ENCODE measurements around the gene ATXN7. TPM values are rescaled to one million over a fixed set of nuclear protein-coding genes. Genes with fewer than 3 reads are reported as not detected.

ATXN7 gene
- total RNA-seq, 4 donors from 2014 or later = 29.2 to 44.2 (median 38.3) TPM

- WGBS, 2 donors = 64 to 66% methylated on average over 4 of the region's 4 CpGs
- peaks cover 0 to 4% (median 0%) of the 10 kb centered on the region in 3 donors for H3K36me3 ChIP-seq
- H3K4me3 ChIP-seq = no peak overlapping the region
- H3K9me3 ChIP-seq = no peaks in the 10 kb centered on the region
- peaks cover 0 to 93% (median 64%) of the 10 kb centered on the region in 4 donors for H3K4me1 ChIP-seq
- peak overlapping the region in 3 of 4 donors; percentile 29 to 70 (median 32) for H3K27ac ChIP-seq
- DNase-seq (ENCODE audit: low spot score in 2 of 2) = no peak
- H3K27me3 ChIP-seq = no peaks in the 10 kb centered on the region
- TF ChIP-seq EP300 (IDR thresholded peaks at IDR 0.05) (no peak), POLR2A (IDR thresholded peaks at IDR 0.05) (no peak), CTCF (IDR thresholded peaks at IDR 0.05) (no peak)
These were observed 109.3 kb downstream of the ATXN7 start for GRCh38 chr3:63972987-63973386.

GRCh38 chr3:63973406-63973805, 109.7 kb downstream of the ATXN7 start:
- no peak overlapping the region for H3K4me3 ChIP-seq
- no peaks in the 10 kb centered on the region for H3K27me3 ChIP-seq
- TF ChIP-seq POLR2A (IDR thresholded peaks at IDR 0.05) = no peak
- no peak for TF ChIP-seq CTCF (IDR thresholded peaks at IDR 0.05)
- no peak for TF ChIP-seq EP300 (IDR thresholded peaks at IDR 0.05)
- H3K27ac ChIP-seq = peak overlapping the region in 1 of 4 donors; percentile 70
- 89 to 92% methylated on average over 8 of the region's 8 CpGs for WGBS, 2 donors
- peaks cover 0 to 4% (median 0%) of the 10 kb centered on the region in 3 donors for H3K36me3 ChIP-seq
- H3K4me1 ChIP-seq = peaks cover 0 to 93% (median 65%) of the 10 kb centered on the region in 4 donors
- no peak for DNase-seq (ENCODE audit: low spot score in 2 of 2)
- H3K9me3 ChIP-seq = no peaks in the 10 kb centered on the region

- DNase-seq (ENCODE audit: low spot score in 2 of 2) = no peak
- Histone ChIP-seq H3K36me3 (peaks cover 0 to 4% (median 0%) of the 10 kb centered on the region in 3 donors), H3K27me3 (no peaks in the 10 kb centered on the region), H3K27ac (peak overlapping the region in 2 of 4 donors; percentile 8 to 80), H3K9me3 (no peaks in the 10 kb centered on the region), H3K4me3 (no peak overlapping the region), H3K4me1 (peaks cover 0 to 93% (median 56%) of the 10 kb centered on the region in 4 donors)
- TF ChIP-seq POLR2A (IDR thresholded peaks at IDR 0.05) (no peak), EP300 (IDR thresholded peaks at IDR 0.05) (no peak), CTCF (IDR thresholded peaks at IDR 0.05) (no peak)
- WGBS, 2 donors = 95 to 100% methylated on average over 1 of the region's 1 CpG
These were observed 110.8 kb downstream of the ATXN7 start for GRCh38 chr3:63974451-63974850.

- Histone ChIP-seq H3K4me1 (peaks cover 0 to 84% (median 46%) of the 10 kb centered on the region in 4 donors), H3K9me3 (no peaks in the 10 kb centered on the region), H3K27me3 (no peaks in the 10 kb centered on the region), H3K36me3 (peaks cover 0 to 14% (median 4%) of the 10 kb centered on the region in 3 donors), H3K4me3 (no peak overlapping the region), H3K27ac (peak overlapping the region; percentile 48 to 88 (median 65))
- WGBS, 2 donors = 18 to 41% methylated on average over 3 of the region's 3 CpGs
- TF ChIP-seq EP300 (IDR thresholded peaks at IDR 0.05) (peak in 1 of 2 donors; percentile 72), CTCF (IDR thresholded peaks at IDR 0.05) (no peak)
- DNase-seq (ENCODE audit: low spot score in 2 of 2) = peak; percentile 57 to 73
These were observed 112.1 kb downstream of the ATXN7 start for GRCh38 chr3:63975723-63976122.

- DNase-seq (ENCODE audit: low spot score in 2 of 2) = peak in 1 of 2 donors; percentile 76
- H3K4me1 ChIP-seq = peaks cover 0 to 78% (median 40%) of the 10 kb centered on the region in 4 donors
- TF ChIP-seq CTCF (IDR thresholded peaks at IDR 0.05) = no peak
- TF ChIP-seq EP300 (IDR thresholded peaks at IDR 0.05) = peak; percentile 93 to 97
- H3K27ac ChIP-seq = peak overlapping the region; percentile 48 to 88 (median 65)
- H3K27me3 ChIP-seq = no peaks in the 10 kb centered on the region
- no peak overlapping the region for H3K4me3 ChIP-seq
- peaks cover 0 to 20% (median 6%) of the 10 kb centered on the region in 3 donors for H3K36me3 ChIP-seq
- no peaks in the 10 kb centered on the region for H3K9me3 ChIP-seq
- 59% methylated on average over 4 of the region's 4 CpGs for WGBS, 2 donors
These were observed 112.6 kb downstream of the ATXN7 start for GRCh38 chr3:63976161-63976871.
